Neural progenitor cell (in vitro differentiated cells): ENCODE data around the gene SRCIN1. TPM values are rescaled to one million over a fixed set of nuclear protein-coding genes. Genes with fewer than 3 reads are reported as not detected.
A peak's percentile ranks its signal among the peaks of the same experiment; 100 is the strongest.

Experiments used
- DNase-seq: peaks from one replicate; pipeline ENCODE4 v3.0.0-alpha.2; 2016; ENCODE audit warnings: low spot score
- H2AFZ ChIP-seq: fragments of 200-600 bp; sonication (generic); replicated peaks from 2 replicates; pipeline ENCODE4 v1.6.1; 2016; ENCODE audit warnings: antibody characterized with exemption
- H3F3A ChIP-seq: fragments of 200-600 bp; sonication (generic); 2 replicates; pipeline ENCODE4 v1.6.1; 2016; ENCODE audit warnings: antibody characterized with exemption, low read depth
- H3K27ac ChIP-seq: fragments of 200-600 bp; sonication (generic); 2 replicates; pipeline ENCODE4 v1.5.1; 2016; ENCODE audit warnings: mild to moderate bottlenecking
- H3K27me3 ChIP-seq: fragments of 200-600 bp; sonication (generic); 2 replicates; pipeline ENCODE4 v1.6.1; 2016; ENCODE audit warnings: mild to moderate bottlenecking, moderate library complexity
- H3K36me3 ChIP-seq: fragments of 200-600 bp; sonication (generic); 2 replicates; pipeline ENCODE4 v1.5.1; 2016
- H3K4me1 ChIP-seq: fragments of 200-600 bp; sonication (generic); 2 replicates; pipeline ENCODE4 v1.6.1; 2016; ENCODE audit warnings: mixed run types
- H3K4me2 ChIP-seq: fragments of 200-600 bp; sonication (generic); 2 replicates; pipeline ENCODE4 v1.6.1; 2016
- H3K4me3 ChIP-seq: fragments of 200-600 bp; sonication (generic); 2 replicates; pipeline ENCODE4 v1.5.1; 2016
- H3K79me2 ChIP-seq: fragments of 200-600 bp; sonication (generic); 2 replicates; pipeline ENCODE4 v1.6.1; 2016; ENCODE audit warnings: low read depth
- H3K9ac ChIP-seq: fragments of 200-600 bp; sonication (generic); 2 replicates; pipeline ENCODE4 v1.6.1; 2016
- H3K9me3 ChIP-seq: fragments of 200-600 bp; sonication (generic); 2 replicates; pipeline ENCODE4 v1.5.1; 2016; ENCODE audit warnings: low read depth
- H4K20me1 ChIP-seq: fragments of 200-600 bp; sonication (generic); 2 replicates; pipeline ENCODE4 v1.6.1; 2016; ENCODE audit warnings: low read depth
- H3K27ac Mint-ChIP-seq: 3 replicates; pipeline ENCODE4 v1.8.0; 2021; ENCODE audit warnings: mixed read lengths
- H3K27me3 Mint-ChIP-seq: 2 replicates; pipeline ENCODE4 v1.8.0; 2022; ENCODE audit warnings: low read depth, mild to moderate bottlenecking, inconsistent platforms, moderate library complexity, mixed read lengths; ENCODE audit not compliant: insufficient read depth
- H3K36me3 Mint-ChIP-seq: 3 replicates; pipeline ENCODE4 v1.8.0; 2021; ENCODE audit warnings: mixed read lengths
- H3K4me1 Mint-ChIP-seq: 3 replicates; pipeline ENCODE4 v1.8.0; 2021; ENCODE audit warnings: mixed read lengths
- H3K4me3 Mint-ChIP-seq: 3 replicates; pipeline ENCODE4 v1.8.0; 2021; ENCODE audit warnings: mild to moderate bottlenecking, moderate library complexity, mixed read lengths
- H3K9me3 Mint-ChIP-seq: 3 replicates; pipeline ENCODE4 v1.8.0; 2020; ENCODE audit warnings: mixed read lengths
- EZH2 ChIP-seq: fragments of 200-600 bp; sonication (generic); IDR thresholded peaks from 2 replicates; pipeline ENCODE4 v1.6.1; 2017; ENCODE audit warnings: antibody characterized with exemption, mild to moderate bottlenecking, moderate library complexity
- EZH2phosphoT487 ChIP-seq: fragments of 200-600 bp; sonication (generic); IDR thresholded peaks from 2 replicates; pipeline ENCODE4 v1.6.1; 2017; ENCODE audit warnings: antibody characterized with exemption
- total RNA-seq: library from RNA; depleted of rRNA; stranded (reverse); fragments of >200 nt; gene quantifications from 2 replicates; pipeline ENCODE4 v1.2.3, GENCODE V29; 2015; ENCODE audit warnings: low replicate concordance
- TF ChIP-seq, protein P1 (sequence below): fragments of 200-600 bp; sonication (generic); IDR thresholded peaks from 2 replicates; pipeline ENCODE4 v1.5.1; 2017; ENCODE audit warnings: antibody characterized with exemption, mild to moderate bottlenecking

Gene SRCIN1
- total RNA-seq, 1 donor from 2014 or later, result 3.8 TPM

DNA sequence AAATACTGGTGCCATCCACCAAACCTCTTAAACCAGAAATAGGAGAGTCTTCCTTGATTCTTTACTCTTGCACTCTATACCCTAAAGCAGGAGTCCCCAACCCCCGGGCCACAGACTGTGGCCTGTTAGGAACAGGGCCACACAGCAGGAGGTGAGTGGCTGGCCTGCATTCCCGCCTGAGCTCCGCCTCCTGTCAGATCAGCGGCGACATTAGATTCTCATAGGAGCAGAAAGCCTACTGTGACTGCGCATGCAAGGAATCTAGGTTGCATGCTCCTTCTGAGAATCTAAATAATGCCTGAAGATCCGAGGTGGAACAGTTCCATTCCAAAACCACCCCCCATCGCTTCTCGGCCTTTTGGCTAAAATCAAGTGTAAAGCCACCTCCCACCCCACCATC lies 30.3 kb upstream of the SRCIN1 start:
- Histone ChIP-seq H2AFZ (peak overlapping the region; percentile 36), H3F3A (peaks cover 20% of the 10 kb centered on the region), H3K27me3 (no peaks in the 10 kb centered on the region), H4K20me1 (no peaks in the 10 kb centered on the region), H3K4me1 (peaks cover 6% of the 10 kb centered on the region), H3K4me3 (no peak overlapping the region), H3K79me2 (no peaks in the 10 kb centered on the region), H3K9me3 (no peaks in the 10 kb centered on the region), H3K27ac (no peak overlapping the region), H3K36me3 (no peaks in the 10 kb centered on the region), H3K4me2 (peak overlapping the region; percentile 3), H3K9ac (no peak overlapping the region)
- Mint-ChIP-seq H3K4me1 (peaks cover 7% of the 10 kb centered on the region), H3K27ac (no peak overlapping the region), H3K9me3 (peaks cover 3% of the 10 kb centered on the region), H3K27me3 (peaks cover 9% of the 10 kb centered on the region), H3K36me3 (no peaks in the 10 kb centered on the region), H3K4me3 (no peak overlapping the region)
- TF ChIP-seq, protein P1, sequence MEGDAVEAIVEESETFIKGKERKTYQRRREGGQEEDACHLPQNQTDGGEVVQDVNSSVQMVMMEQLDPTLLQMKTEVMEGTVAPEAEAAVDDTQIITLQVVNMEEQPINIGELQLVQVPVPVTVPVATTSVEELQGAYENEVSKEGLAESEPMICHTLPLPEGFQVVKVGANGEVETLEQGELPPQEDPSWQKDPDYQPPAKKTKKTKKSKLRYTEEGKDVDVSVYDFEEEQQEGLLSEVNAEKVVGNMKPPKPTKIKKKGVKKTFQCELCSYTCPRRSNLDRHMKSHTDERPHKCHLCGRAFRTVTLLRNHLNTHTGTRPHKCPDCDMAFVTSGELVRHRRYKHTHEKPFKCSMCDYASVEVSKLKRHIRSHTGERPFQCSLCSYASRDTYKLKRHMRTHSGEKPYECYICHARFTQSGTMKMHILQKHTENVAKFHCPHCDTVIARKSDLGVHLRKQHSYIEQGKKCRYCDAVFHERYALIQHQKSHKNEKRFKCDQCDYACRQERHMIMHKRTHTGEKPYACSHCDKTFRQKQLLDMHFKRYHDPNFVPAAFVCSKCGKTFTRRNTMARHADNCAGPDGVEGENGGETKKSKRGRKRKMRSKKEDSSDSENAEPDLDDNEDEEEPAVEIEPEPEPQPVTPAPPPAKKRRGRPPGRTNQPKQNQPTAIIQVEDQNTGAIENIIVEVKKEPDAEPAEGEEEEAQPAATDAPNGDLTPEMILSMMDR, result no peak
- TF ChIP-seq EZH2, result no peak
- no peak for TF ChIP-seq EZH2phosphoT487
- DNase-seq, result peak; percentile 68

DNA sequence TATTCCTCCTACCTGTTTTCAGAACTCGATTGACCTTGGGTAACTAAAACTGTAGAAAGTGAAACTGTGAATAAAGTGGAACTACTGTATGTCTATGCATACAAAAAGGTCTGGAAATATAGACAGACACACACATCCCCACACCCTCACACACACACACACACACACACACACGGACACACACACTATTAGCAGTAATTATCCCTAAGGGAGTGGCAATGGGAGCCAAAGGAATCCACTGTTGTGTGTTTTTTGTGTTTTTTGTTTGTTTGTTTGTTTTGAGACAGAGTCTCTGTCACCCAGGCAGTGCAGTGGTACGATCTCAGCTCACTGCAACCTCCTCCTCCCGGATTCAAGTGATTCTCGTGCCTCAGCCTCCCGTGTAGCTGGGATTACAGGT lies 26.6 kb upstream of the SRCIN1 start:
- Mint-ChIP-seq H3K27me3 (peaks cover 12% of the 10 kb centered on the region), H3K4me1 (peaks cover 11% of the 10 kb centered on the region), H3K4me3 (no peak overlapping the region), H3K9me3 (peaks cover 7% of the 10 kb centered on the region), H3K36me3 (no peaks in the 10 kb centered on the region), H3K27ac (no peak overlapping the region)
- no peaks in the 10 kb centered on the region for H3K36me3 ChIP-seq
- no peaks in the 10 kb centered on the region for H3K9me3 ChIP-seq
- H4K20me1 ChIP-seq, result no peaks in the 10 kb centered on the region
- H3K4me1 ChIP-seq, result peaks cover 6% of the 10 kb centered on the region
- no peak overlapping the region for H3K4me3 ChIP-seq
- no peak for DNase-seq
- H3K4me2 ChIP-seq, result no peak overlapping the region
- no peaks in the 10 kb centered on the region for H3K27me3 ChIP-seq
- peaks cover 16% of the 10 kb centered on the region for H3F3A ChIP-seq
- H3K79me2 ChIP-seq, result no peaks in the 10 kb centered on the region
- TF ChIP-seq EZH2phosphoT487, result no peak
- TF ChIP-seq, protein P1, result no peak
- TF ChIP-seq EZH2, result no peak
- no peak overlapping the region for H3K27ac ChIP-seq
- no peak overlapping the region for H2AFZ ChIP-seq
- no peak overlapping the region for H3K9ac ChIP-seq

DNA sequence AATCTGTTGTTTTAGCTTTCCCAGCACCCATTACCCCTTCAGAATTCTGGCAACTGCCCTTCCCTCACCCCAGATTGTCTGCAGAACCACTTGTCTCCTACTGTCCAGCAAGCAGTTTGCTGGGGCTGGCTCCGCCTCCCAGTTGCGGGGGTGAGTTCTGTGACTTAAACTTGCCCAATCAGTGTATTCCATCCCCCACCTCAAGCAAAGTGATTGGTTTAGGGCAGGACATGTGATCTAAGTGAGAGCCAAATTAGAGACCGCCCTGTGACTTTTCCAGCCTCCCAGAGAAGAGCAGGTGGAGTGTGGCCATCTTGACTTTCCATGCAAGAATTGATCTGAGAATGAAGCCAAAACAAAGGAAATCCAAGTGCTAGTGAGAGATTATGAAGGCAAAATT lies 22.7 kb upstream of the SRCIN1 start:
- H3K9me3 Mint-ChIP-seq, result peaks cover 7% of the 10 kb centered on the region
- no peaks in the 10 kb centered on the region for H3K36me3 ChIP-seq
- H3K4me1 ChIP-seq, result no peaks in the 10 kb centered on the region
- no peak for DNase-seq
- no peaks in the 10 kb centered on the region for H3K9me3 ChIP-seq
- peak overlapping the region; percentile 28 for H3K27ac Mint-ChIP-seq
- peak overlapping the region; percentile 57 for H2AFZ ChIP-seq
- no peak overlapping the region for H3K9ac ChIP-seq
- H3K4me1 Mint-ChIP-seq, result peaks cover 4% of the 10 kb centered on the region
- no peak overlapping the region for H3K4me2 ChIP-seq
- no peak overlapping the region for H3K4me3 ChIP-seq
- no peaks in the 10 kb centered on the region for H3K36me3 Mint-ChIP-seq
- no peaks in the 10 kb centered on the region for H3F3A ChIP-seq
- no peak overlapping the region for H3K27ac ChIP-seq
- TF ChIP-seq EZH2 (no peak), EZH2phosphoT487 (no peak)
- TF ChIP-seq, protein P1, result no peak
- H3K4me3 Mint-ChIP-seq, result no peak overlapping the region
- H3K79me2 ChIP-seq, result no peaks in the 10 kb centered on the region
- H3K27me3 ChIP-seq, result no peaks in the 10 kb centered on the region
- no peaks in the 10 kb centered on the region for H4K20me1 ChIP-seq
- H3K27me3 Mint-ChIP-seq, result peaks cover 7% of the 10 kb centered on the region
